Stimulated activated CD4-positive, alpha-beta T cell treated with anti-CD3 and anti-CD28 coated beads, Interleukin-2, amount 100 ng/mL, for 4 hours (primary cell): Measurements from ENCODE around the gene LARGE2.
"Not testable (repeated sequence)": the region's sequence is repeated elsewhere in the genome, so short reads cannot be mapped to it uniquely, and the experiment has no call there.

Experiments
- DNase-seq: peaks from one replicate; pipeline ENCODE4 v3.0.0-alpha.2; 2020; ENCODE audit warnings: low read depth

LARGE2 gene

GRCh38 chr11:45896422-45896984 lies 26.0 kb upstream of the LARGE2 start:
- DNase-seq = no peak

GRCh38 chr11:45897556-45897955 lies 24.9 kb upstream of the LARGE2 start:
- no peak for DNase-seq

- no peak for DNase-seq
These were observed 23.4 kb upstream of the LARGE2 start for GRCh38 chr11:45899086-45899447.

GRCh38 chr11:45899448-45900174 lies 22.8 kb upstream of the LARGE2 start:
- DNase-seq = peak; percentile 33

- DNase-seq = not testable (repeated sequence)
These were observed 22.2 kb upstream of the LARGE2 start for GRCh38 chr11:45900175-45900800.

- no peak for DNase-seq
These were observed 21.4 kb upstream of the LARGE2 start for GRCh38 chr11:45900916-45901617.

- DNase-seq = no peak
These were observed 20.8 kb upstream of the LARGE2 start for GRCh38 chr11:45901626-45902025.

- DNase-seq = no peak
These were observed 19.7 kb upstream of the LARGE2 start for GRCh38 chr11:45902452-45903380.

- no peak for DNase-seq
These were observed 18.0 kb upstream of the LARGE2 start for GRCh38 chr11:45904309-45904915.

- no peak for DNase-seq
These were observed 17.4 kb upstream of the LARGE2 start for GRCh38 chr11:45905095-45905494.

- DNase-seq = not testable (repeated sequence)
These were observed 16.9 kb upstream of the LARGE2 start for GRCh38 chr11:45905576-45905975.

- no peak for DNase-seq
These were observed 16.3 kb upstream of the LARGE2 start for GRCh38 chr11:45906096-45906682.

- DNase-seq = no peak
These were observed 15.4 kb upstream of the LARGE2 start, which contains the start of gene FREY1 for GRCh38 chr11:45906965-45907611. FREY1 (minus strand) TSS chr11:45907271; CDS start chr11:45907245, 26 bp downstream.

GRCh38 chr11:45907911-45908370 lies 14.5 kb upstream of the LARGE2 start:
- no peak for DNase-seq

GRCh38 chr11:45909594-45910475 lies 12.6 kb upstream of the LARGE2 start:
- DNase-seq = no peak

GRCh38 chr11:45910623-45911022 lies 11.8 kb upstream of the LARGE2 start:
- no peak for DNase-seq

- DNase-seq = no peak
These were observed 8.9 kb upstream of the LARGE2 start for GRCh38 chr11:45913514-45913913.

GRCh38 chr11:45913942-45914635 lies 8.4 kb upstream of the LARGE2 start:
- DNase-seq = no peak

- DNase-seq = no peak
These were observed 7.0 kb upstream of the LARGE2 start for GRCh38 chr11:45915446-45915845.
